GM19397 (cell line): Measurements from ENCODE around the gene CLTB.
"Not testable (repeated sequence)": the region's sequence is repeated elsewhere in the genome, so short reads cannot be mapped to it uniquely, and the experiment has no call there.

ENCODE experiments used
- ATAC-seq: cut with Tn5 transposase; IDR thresholded peaks from one replicate; pipeline ENCODE4 v1.9.1; 2021; ENCODE audit warnings: mild to moderate bottlenecking, moderate library complexity; ENCODE audit not compliant: unreplicated experiment

CLTB gene

GRCh38 chr5:176415952-176416924 lies at the start of gene CLTB:
CLTB (minus strand) TSS chr5:176416539; CDS start chr5:176416363, 176 bp downstream.
- peak; percentile 94 for ATAC-seq

GRCh38 chr5:176463113-176463764 lies 46.9 kb upstream of the CLTB start:
- no peak for ATAC-seq

GRCh38 chr5:176461349-176461748 lies 45.0 kb upstream of the CLTB start:
- ATAC-seq: no peak

- ATAC-seq: no peak
These were observed 42.7 kb upstream of the CLTB start for GRCh38 chr5:176458904-176459561.

GRCh38 chr5:176454724-176455394 lies 38.5 kb upstream of the CLTB start:
- no peak for ATAC-seq

GRCh38 chr5:176450077-176450476 lies 33.7 kb upstream of the CLTB start:
- ATAC-seq: no peak

- ATAC-seq: peak; percentile 93
These were observed 31.8 kb upstream of the CLTB start, which contains the start of gene FAF2 for GRCh38 chr5:176447978-176448608. FAF2 (plus strand) TSS chr5:176448385; CDS start chr5:176448408, 23 bp downstream.

GRCh38 chr5:176447591-176447977 lies 31.2 kb upstream of the CLTB start:
- peak; percentile 22 for ATAC-seq

GRCh38 chr5:176446884-176447590 lies 30.7 kb upstream of the CLTB start:
- no peak for ATAC-seq

- no peak for ATAC-seq
These were observed 29.8 kb upstream of the CLTB start for GRCh38 chr5:176446028-176446665.

GRCh38 chr5:176444742-176445141 lies 28.4 kb upstream of the CLTB start:
- ATAC-seq: no peak

- not testable (repeated sequence) for ATAC-seq
These were observed 26.6 kb upstream of the CLTB start for GRCh38 chr5:176442911-176443310.

GRCh38 chr5:176441921-176442323 lies 25.6 kb upstream of the CLTB start:
- no peak for ATAC-seq

- ATAC-seq: no peak
These were observed 24.8 kb upstream of the CLTB start for GRCh38 chr5:176440927-176441706.

GRCh38 chr5:176438959-176439757 lies 22.8 kb upstream of the CLTB start:
- ATAC-seq: no peak

GRCh38 chr5:176436656-176437055 lies 20.3 kb upstream of the CLTB start:
- no peak for ATAC-seq

- ATAC-seq: no peak
These were observed 16.4 kb upstream of the CLTB start for GRCh38 chr5:176432707-176433106.

- ATAC-seq: no peak
These were observed 13.6 kb upstream of the CLTB start for GRCh38 chr5:176429972-176430371.
